Left ventricle myocardium inferior (tissue), 1 donor: ENCODE data around the gene SCG5. TPM values are rescaled to one million over a fixed set of nuclear protein-coding genes. Genes with fewer than 3 reads are reported as not detected.

Experiments used
- DNase-seq: peaks from one replicate; pipeline ENCODE4 v3.0.0-alpha.2; 2020
- H3K27ac ChIP-seq: fragments of 200-600 bp; replicated peaks from 2 replicates; pipeline ENCODE4 v1.8.0; 2021
- H3K27me3 ChIP-seq: fragments of 200-600 bp; 2 replicates; pipeline ENCODE4 v1.8.0; 2021; ENCODE audit warnings: low read depth
- H3K36me3 ChIP-seq: fragments of 200-600 bp; 2 replicates; pipeline ENCODE4 v1.8.0; 2021
- H3K4me1 ChIP-seq: fragments of 200-600 bp; 2 replicates; pipeline ENCODE4 v1.8.0; 2021
- H3K4me3 ChIP-seq: fragments of 200-600 bp; 2 replicates; pipeline ENCODE4 v1.8.0; 2021; ENCODE audit warnings: mild to moderate bottlenecking, moderate library complexity
- H3K9me3 ChIP-seq: fragments of 200-600 bp; replicated peaks from 2 replicates; pipeline ENCODE4 v1.8.0; 2021
- intact Hi-C: fragments of 100-400 bp; cut with micrococcal nuclease; formaldehyde crosslinking; loops from one replicate; pipeline ENCODE4 v1.11.0; 2022
- total RNA-seq: library from RNA; stranded (reverse); fragmentation: NEBNext Ultra II Directional; extraction: Animal tissue kit (Norgen Biotek cat#: 25700); gene quantifications from one replicate; pipeline ENCODE4 v1.2.1, GENCODE V29; 2021
- TF ChIP-seq, protein P1 (sequence below): fragments of 200-600 bp; IDR thresholded peaks from 2 replicates; pipeline ENCODE4 v1.8.0; 2021; ENCODE audit warnings: antibody characterized with exemption, mild to moderate bottlenecking, borderline replicate concordance
- donor health status: DM: no; HTN: yes; CAD: no; lungs with severe emphysema.

The SCG5 gene
- total RNA-seq, 1 donor from 2014 or later, result not detected

GRCh38 chr15:32705446-32705845 lies 63.9 kb downstream of the SCG5 start:
- no peaks in the 10 kb centered on the region for H3K36me3 ChIP-seq
- intact Hi-C loops, result no loop called here
- H3K27ac ChIP-seq, result no peak overlapping the region
- TF ChIP-seq, protein P1, sequence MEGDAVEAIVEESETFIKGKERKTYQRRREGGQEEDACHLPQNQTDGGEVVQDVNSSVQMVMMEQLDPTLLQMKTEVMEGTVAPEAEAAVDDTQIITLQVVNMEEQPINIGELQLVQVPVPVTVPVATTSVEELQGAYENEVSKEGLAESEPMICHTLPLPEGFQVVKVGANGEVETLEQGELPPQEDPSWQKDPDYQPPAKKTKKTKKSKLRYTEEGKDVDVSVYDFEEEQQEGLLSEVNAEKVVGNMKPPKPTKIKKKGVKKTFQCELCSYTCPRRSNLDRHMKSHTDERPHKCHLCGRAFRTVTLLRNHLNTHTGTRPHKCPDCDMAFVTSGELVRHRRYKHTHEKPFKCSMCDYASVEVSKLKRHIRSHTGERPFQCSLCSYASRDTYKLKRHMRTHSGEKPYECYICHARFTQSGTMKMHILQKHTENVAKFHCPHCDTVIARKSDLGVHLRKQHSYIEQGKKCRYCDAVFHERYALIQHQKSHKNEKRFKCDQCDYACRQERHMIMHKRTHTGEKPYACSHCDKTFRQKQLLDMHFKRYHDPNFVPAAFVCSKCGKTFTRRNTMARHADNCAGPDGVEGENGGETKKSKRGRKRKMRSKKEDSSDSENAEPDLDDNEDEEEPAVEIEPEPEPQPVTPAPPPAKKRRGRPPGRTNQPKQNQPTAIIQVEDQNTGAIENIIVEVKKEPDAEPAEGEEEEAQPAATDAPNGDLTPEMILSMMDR, result no peak
- no peak for DNase-seq
- no peaks in the 10 kb centered on the region for H3K4me1 ChIP-seq
- H3K27me3 ChIP-seq, result peaks cover 50% of the 10 kb centered on the region
- H3K9me3 ChIP-seq, result no peaks in the 10 kb centered on the region
- H3K4me3 ChIP-seq, result no peak overlapping the region

GRCh38 chr15:32706704-32707103 lies 65.2 kb downstream of the SCG5 start:
- Histone ChIP-seq H3K27me3 (peaks cover 44% of the 10 kb centered on the region), H3K4me3 (no peak overlapping the region), H3K27ac (no peak overlapping the region), H3K4me1 (no peaks in the 10 kb centered on the region), H3K9me3 (no peaks in the 10 kb centered on the region), H3K36me3 (no peaks in the 10 kb centered on the region)
- intact Hi-C loops, result no loop called here
- TF ChIP-seq, protein P1, result no peak
- no peak for DNase-seq

DNA sequence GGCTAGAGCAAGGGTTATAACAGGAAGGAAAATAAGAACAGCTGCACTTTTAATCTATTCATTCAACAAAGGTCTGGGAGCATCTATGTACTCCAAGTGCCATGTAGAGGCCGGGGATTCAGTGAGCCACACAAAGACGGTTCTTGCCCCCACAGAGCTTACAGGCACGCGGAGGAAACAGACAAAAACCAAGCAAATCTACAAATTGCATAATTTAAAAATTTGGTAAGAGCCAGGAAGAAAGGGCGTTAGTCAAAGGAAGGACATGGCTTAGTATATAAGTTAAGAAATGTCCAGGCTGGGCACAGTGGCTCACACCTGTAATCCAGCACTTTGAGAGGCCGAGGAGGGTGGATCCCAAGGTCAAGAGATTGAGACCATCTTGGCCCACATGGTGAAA lies 65.9 kb downstream of the SCG5 start:
- Histone ChIP-seq H3K9me3 (no peaks in the 10 kb centered on the region), H3K27me3 (peaks cover 46% of the 10 kb centered on the region), H3K36me3 (no peaks in the 10 kb centered on the region), H3K4me1 (no peaks in the 10 kb centered on the region), H3K4me3 (no peak overlapping the region), H3K27ac (no peak overlapping the region)
- TF ChIP-seq, protein P1, result no peak
- no peak for DNase-seq
- intact Hi-C loops, result no loop called here

DNA sequence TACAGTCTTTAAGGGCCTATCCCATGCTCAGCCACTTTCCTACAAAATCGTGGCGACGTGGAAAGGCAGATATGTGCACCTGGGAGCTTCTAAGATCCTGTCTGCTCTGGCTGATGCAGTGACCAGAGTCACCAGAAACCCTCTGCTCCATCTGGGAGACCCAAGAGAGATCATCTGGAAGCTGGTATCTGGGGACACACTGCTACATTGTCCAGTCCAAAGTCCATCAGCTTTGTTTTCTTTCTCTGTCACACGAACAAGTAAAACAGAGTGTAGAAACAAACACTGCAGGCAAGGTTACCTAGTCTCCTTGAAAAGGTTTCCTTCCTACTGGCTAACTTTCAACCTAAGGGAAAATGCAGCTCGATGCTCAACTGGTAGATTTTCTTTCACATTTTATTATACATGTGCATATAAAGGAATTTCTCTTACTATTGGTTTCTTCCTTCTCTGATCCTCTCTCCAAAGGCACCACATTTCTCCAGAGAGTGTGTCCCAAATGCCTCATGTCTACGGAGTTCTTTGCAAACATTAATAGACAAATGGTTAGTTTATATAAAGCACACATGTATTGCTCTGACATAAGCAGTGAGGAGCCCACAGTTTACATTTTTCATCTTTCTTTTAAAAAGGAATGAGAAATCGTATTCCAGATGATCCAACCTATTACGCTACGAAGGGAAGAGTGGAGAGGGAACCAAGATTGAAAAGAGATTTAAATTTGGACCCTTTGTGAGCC lies 68.0 kb downstream of the SCG5 start:
- no peak for DNase-seq
- H3K27me3 ChIP-seq, result peaks cover 65% of the 10 kb centered on the region
- no peaks in the 10 kb centered on the region for H3K9me3 ChIP-seq
- no peaks in the 10 kb centered on the region for H3K4me1 ChIP-seq
- no peaks in the 10 kb centered on the region for H3K36me3 ChIP-seq
- intact Hi-C loops, result no loop called here
- TF ChIP-seq, protein P1, result no peak
- H3K27ac ChIP-seq, result no peak overlapping the region
- H3K4me3 ChIP-seq, result no peak overlapping the region

- no peak overlapping the region for H3K4me3 ChIP-seq
- intact Hi-C loops, result no loop called here
- DNase-seq, result no peak
- TF ChIP-seq, protein P1, result no peak
- H3K36me3 ChIP-seq, result no peaks in the 10 kb centered on the region
- H3K9me3 ChIP-seq, result no peaks in the 10 kb centered on the region
- peaks cover 24% of the 10 kb centered on the region for H3K4me1 ChIP-seq
- H3K27ac ChIP-seq, result no peak overlapping the region
- H3K27me3 ChIP-seq, result peaks cover 87% of the 10 kb centered on the region
Measured at GRCh38 chr15:32715276-32715675, 73.8 kb downstream of the SCG5 start.
